ENCODE data around the gene P2RX6. TPM values are rescaled to one million over a fixed set of nuclear protein-coding genes. Genes with fewer than 3 reads are reported as not detected.

Gene P2RX6
- total RNA-seq, 2 donors from 2014 or later: 0.81 TPM; not detected in 1

GRCh38 chr22:21074102-21074715 is 59.2 kb downstream of the P2RX6 start:
- no peak overlapping the region for H3K27ac ChIP-seq
- DNase-seq (ENCODE audit: low spot score) (no peak), ATAC-seq (ENCODE audit: insufficient number of reproducible peaks, low FRiP score, low read depth) (no peak)
- H3K9me3 ChIP-seq: no peaks in the 10 kb centered on the region
- no peaks in the 10 kb centered on the region for H3K4me1 ChIP-seq (ENCODE audit: control insufficient read depth in 1 of 2, low read depth in 2 of 2)
- H3K27me3 ChIP-seq (replicated peaks; ENCODE audit: insufficient read depth): no peaks in the 10 kb centered on the region
- H3K4me3 ChIP-seq: no peak overlapping the region
- TF ChIP-seq, protein P1, sequence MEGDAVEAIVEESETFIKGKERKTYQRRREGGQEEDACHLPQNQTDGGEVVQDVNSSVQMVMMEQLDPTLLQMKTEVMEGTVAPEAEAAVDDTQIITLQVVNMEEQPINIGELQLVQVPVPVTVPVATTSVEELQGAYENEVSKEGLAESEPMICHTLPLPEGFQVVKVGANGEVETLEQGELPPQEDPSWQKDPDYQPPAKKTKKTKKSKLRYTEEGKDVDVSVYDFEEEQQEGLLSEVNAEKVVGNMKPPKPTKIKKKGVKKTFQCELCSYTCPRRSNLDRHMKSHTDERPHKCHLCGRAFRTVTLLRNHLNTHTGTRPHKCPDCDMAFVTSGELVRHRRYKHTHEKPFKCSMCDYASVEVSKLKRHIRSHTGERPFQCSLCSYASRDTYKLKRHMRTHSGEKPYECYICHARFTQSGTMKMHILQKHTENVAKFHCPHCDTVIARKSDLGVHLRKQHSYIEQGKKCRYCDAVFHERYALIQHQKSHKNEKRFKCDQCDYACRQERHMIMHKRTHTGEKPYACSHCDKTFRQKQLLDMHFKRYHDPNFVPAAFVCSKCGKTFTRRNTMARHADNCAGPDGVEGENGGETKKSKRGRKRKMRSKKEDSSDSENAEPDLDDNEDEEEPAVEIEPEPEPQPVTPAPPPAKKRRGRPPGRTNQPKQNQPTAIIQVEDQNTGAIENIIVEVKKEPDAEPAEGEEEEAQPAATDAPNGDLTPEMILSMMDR (IDR thresholded peaks at IDR 0.05): no peak
- H3K36me3 ChIP-seq: no peaks in the 10 kb centered on the region

GRCh38 chr22:21075516-21076138 is 60.7 kb downstream of the P2RX6 start:
- no peak for DNase-seq (ENCODE audit: low spot score)
- H3K36me3 ChIP-seq: no peaks in the 10 kb centered on the region
- no peak overlapping the region for H3K27ac ChIP-seq
- TF ChIP-seq, protein P1 (IDR thresholded peaks at IDR 0.05): no peak
- ATAC-seq (ENCODE audit: insufficient number of reproducible peaks, low FRiP score, low read depth): no peak
- H3K27me3 ChIP-seq (replicated peaks; ENCODE audit: insufficient read depth): no peaks in the 10 kb centered on the region
- no peaks in the 10 kb centered on the region for H3K4me1 ChIP-seq (ENCODE audit: control insufficient read depth in 1 of 2, low read depth in 2 of 2)
- H3K9me3 ChIP-seq: no peaks in the 10 kb centered on the region
- no peak overlapping the region for H3K4me3 ChIP-seq

- H3K4me3 ChIP-seq: no peak overlapping the region
- no peak for DNase-seq (ENCODE audit: low spot score)
- no peaks in the 10 kb centered on the region for H3K27me3 ChIP-seq (replicated peaks; ENCODE audit: insufficient read depth)
- no peaks in the 10 kb centered on the region for H3K4me1 ChIP-seq (ENCODE audit: control insufficient read depth in 1 of 2, low read depth in 2 of 2)
- TF ChIP-seq, protein P1 (IDR thresholded peaks at IDR 0.05): no peak
- H3K36me3 ChIP-seq: no peaks in the 10 kb centered on the region
- no peak overlapping the region for H3K27ac ChIP-seq
- H3K9me3 ChIP-seq: no peaks in the 10 kb centered on the region
- no peak for ATAC-seq (ENCODE audit: insufficient number of reproducible peaks, low FRiP score, low read depth)
Observed at GRCh38 chr22:21076912-21077625, 62.1 kb downstream of the P2RX6 start.

Other genes starting within 250 kb of the P2RX6 start
- not detected for gene SERPIND1, start 241.1 kb upstream of the P2RX6 start, total RNA-seq
- gene PI4KA, start 156.4 kb upstream of the P2RX6 start, total RNA-seq: 100 to 1,000 TPM in 1 of 2 donors, 10 to 100 TPM in 1; 85.4 to 112 TPM
- 10 to 100 TPM; 18.2 to 20.6 TPM for gene SNAP29, start 156.2 kb upstream of the P2RX6 start, total RNA-seq
- 10 to 100 TPM; 42.1 to 45.2 TPM for gene CRKL, start 97.8 kb upstream of the P2RX6 start, total RNA-seq
- 1 to 10 TPM; 3.4 to 5.8 TPM for gene AIFM3, start 47.9 kb upstream of the P2RX6 start, total RNA-seq
- 100 to 1,000 TPM in 1 of 2 donors, 10 to 100 TPM in 1; 96.2 to 105 TPM for gene LZTR1, start 32.9 kb upstream of the P2RX6 start, total RNA-seq
- gene THAP7, start 13.0 kb upstream of the P2RX6 start, total RNA-seq: 10 to 100 TPM; 38.3 to 60.0 TPM
- gene SLC7A4, start 17.4 kb downstream of the P2RX6 start, total RNA-seq: 1 to 10 TPM in 1 of 2 donors, not detected in 1; 1.2 TPM
- gene LRRC74B, start 30.8 kb downstream of the P2RX6 start, total RNA-seq: not detected

All from thoracic aorta (tissue), 2 donors.